ENCODE results near the gene SLC18B1.

SLC18B1 gene

DNA sequence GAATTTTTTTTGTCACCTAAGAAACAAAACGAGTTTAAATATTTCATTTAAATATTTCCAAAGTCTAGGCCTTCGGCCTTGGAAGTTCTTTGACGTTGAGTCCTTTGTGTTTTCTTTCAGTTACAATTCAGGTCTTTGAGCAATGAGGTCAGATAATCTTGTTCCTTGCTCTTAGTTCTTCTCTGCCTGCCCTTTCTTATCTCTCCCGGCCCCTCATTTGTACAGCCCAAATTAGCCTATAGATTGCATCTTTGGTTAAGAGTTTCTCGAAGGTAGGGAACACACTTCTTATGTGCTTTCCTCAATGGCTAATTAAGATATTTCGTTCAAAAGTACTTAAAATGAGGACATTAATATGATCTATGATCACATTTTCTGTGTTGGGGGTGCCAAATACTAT is 34.5 kb upstream of the SLC18B1 start:
- Histone ChIP-seq H3K9me2 (replicated peaks; ENCODE audit: insufficient read depth, low read length) (no peaks in the 10 kb centered on the region), H3K4me3 (ENCODE audit: insufficient read depth, low read length, poor library complexity, severe bottlenecking) (no peak overlapping the region), H3K27ac (ENCODE audit: low read depth, low read length) (no peak overlapping the region), H3K36me3 (ENCODE audit: low read length) (no peaks in the 10 kb centered on the region), H2AFZ (ENCODE audit: low read depth, low read length, severe bottlenecking) (no peak overlapping the region), H3K9me3 (ENCODE audit: insufficient read depth, low read length) (no peaks in the 10 kb centered on the region), H3F3A (ENCODE audit: insufficient read depth) (no peaks in the 10 kb centered on the region), H3K79me2 (ENCODE audit: insufficient read depth, low read length) (no peaks in the 10 kb centered on the region), H3K27me3 (ENCODE audit: low read length) (no peaks in the 10 kb centered on the region), H3K9ac (ENCODE audit: low read length) (no peak overlapping the region), H3K4me2 (ENCODE audit: low read depth, low read length, poor library complexity, severe bottlenecking) (no peak overlapping the region), H4K20me1 (ENCODE audit: low read depth, low read length) (no peaks in the 10 kb centered on the region)
- TF ChIP-seq, protein P1, sequence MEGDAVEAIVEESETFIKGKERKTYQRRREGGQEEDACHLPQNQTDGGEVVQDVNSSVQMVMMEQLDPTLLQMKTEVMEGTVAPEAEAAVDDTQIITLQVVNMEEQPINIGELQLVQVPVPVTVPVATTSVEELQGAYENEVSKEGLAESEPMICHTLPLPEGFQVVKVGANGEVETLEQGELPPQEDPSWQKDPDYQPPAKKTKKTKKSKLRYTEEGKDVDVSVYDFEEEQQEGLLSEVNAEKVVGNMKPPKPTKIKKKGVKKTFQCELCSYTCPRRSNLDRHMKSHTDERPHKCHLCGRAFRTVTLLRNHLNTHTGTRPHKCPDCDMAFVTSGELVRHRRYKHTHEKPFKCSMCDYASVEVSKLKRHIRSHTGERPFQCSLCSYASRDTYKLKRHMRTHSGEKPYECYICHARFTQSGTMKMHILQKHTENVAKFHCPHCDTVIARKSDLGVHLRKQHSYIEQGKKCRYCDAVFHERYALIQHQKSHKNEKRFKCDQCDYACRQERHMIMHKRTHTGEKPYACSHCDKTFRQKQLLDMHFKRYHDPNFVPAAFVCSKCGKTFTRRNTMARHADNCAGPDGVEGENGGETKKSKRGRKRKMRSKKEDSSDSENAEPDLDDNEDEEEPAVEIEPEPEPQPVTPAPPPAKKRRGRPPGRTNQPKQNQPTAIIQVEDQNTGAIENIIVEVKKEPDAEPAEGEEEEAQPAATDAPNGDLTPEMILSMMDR (IDR thresholded peaks at IDR 0.05; ENCODE audit: insufficient read depth, low read length, poor library complexity, severe bottlenecking), result no peak
- TF ChIP-seq EZH2phosphoT487 (conservative IDR thresholded peaks at IDR 0.05; ENCODE audit: low read length), result no peak

DNA sequence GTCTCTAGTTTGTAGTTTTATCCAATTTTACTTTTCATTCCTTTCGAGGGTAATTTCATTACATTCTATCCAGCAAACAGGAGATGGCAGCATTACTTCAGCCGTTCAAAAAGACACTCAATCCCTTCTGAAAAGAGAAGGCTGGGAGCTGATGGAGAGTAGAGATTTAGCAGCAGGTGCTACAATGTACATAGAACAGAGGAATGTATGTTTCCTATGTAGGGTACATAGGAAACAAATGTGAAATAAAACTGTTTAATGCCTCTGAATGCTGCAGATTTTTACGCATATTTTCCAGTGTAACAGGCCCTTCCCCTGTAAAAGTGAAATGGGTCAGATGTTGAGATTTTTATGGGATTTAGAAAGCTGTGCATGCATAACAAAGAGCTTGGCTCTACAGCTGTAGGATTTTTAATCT is 31.9 kb upstream of the SLC18B1 start:
- Histone ChIP-seq H3K4me3 (ENCODE audit: insufficient read depth, low read length, poor library complexity, severe bottlenecking) (no peak overlapping the region), H3K27ac (ENCODE audit: low read depth, low read length) (no peak overlapping the region), H3K9me2 (replicated peaks; ENCODE audit: insufficient read depth, low read length) (no peaks in the 10 kb centered on the region), H3K4me2 (ENCODE audit: low read depth, low read length, poor library complexity, severe bottlenecking) (no peak overlapping the region), H3F3A (ENCODE audit: insufficient read depth) (no peaks in the 10 kb centered on the region), H3K36me3 (ENCODE audit: low read length) (no peaks in the 10 kb centered on the region), H4K20me1 (ENCODE audit: low read depth, low read length) (no peaks in the 10 kb centered on the region), H2AFZ (ENCODE audit: low read depth, low read length, severe bottlenecking) (no peak overlapping the region), H3K9ac (ENCODE audit: low read length) (no peak overlapping the region), H3K79me2 (ENCODE audit: insufficient read depth, low read length) (no peaks in the 10 kb centered on the region), H3K27me3 (ENCODE audit: low read length) (no peaks in the 10 kb centered on the region), H3K9me3 (ENCODE audit: insufficient read depth, low read length) (no peaks in the 10 kb centered on the region)
- TF ChIP-seq EZH2phosphoT487 (conservative IDR thresholded peaks at IDR 0.05; ENCODE audit: low read length), result no peak
- TF ChIP-seq, protein P1 (IDR thresholded peaks at IDR 0.05; ENCODE audit: insufficient read depth, low read length, poor library complexity, severe bottlenecking), result peak; percentile 24

DNA sequence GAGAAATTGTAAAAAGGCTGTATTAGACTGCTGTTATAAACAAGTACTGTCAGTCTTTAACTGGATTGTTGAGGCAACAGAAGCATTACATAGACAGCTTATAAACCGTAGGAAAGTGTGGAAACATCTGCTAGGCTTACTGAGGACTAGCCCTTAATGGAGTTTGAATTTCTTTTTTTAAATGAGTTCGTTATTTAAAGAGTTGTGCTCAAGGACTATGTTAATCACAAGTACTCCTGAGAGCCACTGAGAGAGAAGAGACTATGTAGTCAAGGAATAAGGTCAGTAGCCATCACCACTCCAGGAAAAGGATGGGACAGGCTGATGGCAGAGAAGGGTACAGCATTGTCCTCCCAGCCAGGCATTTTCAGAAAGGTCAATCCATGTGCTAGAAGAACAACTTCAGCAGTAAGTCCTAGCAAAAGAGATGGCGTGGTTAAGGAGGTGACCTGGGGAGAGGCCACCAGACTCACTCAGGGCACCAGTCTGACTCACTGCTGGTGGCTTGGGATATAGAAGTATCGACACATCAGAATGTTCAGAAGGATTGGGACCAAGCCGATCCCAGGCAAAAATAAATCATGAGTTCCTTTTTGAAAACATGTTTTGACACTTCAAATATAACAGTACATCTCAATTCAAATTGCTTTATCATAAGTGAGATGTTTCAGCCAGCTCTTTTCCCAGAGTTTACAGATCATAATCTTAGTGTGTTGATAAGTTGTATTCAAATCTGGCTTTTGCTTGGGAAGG is 22.4 kb upstream of the SLC18B1 start:
- H3K9ac ChIP-seq (ENCODE audit: low read length), result no peak overlapping the region
- peak overlapping the region; percentile 14; the same call in 1 of the 2 replicates for H3K27ac ChIP-seq (ENCODE audit: low read depth, low read length)
- TF ChIP-seq, protein P1 (IDR thresholded peaks at IDR 0.05; ENCODE audit: insufficient read depth, low read length, poor library complexity, severe bottlenecking), result no peak
- TF ChIP-seq EZH2phosphoT487 (conservative IDR thresholded peaks at IDR 0.05; ENCODE audit: low read length), result no peak
- no peak overlapping the region for H3K4me3 ChIP-seq (ENCODE audit: insufficient read depth, low read length, poor library complexity, severe bottlenecking)
- no peaks in the 10 kb centered on the region for H3K9me3 ChIP-seq (ENCODE audit: insufficient read depth, low read length)
- H4K20me1 ChIP-seq (ENCODE audit: low read depth, low read length), result peaks cover 28% of the 10 kb centered on the region
- H3K4me2 ChIP-seq (ENCODE audit: low read depth, low read length, poor library complexity, severe bottlenecking), result no peak overlapping the region
- no peaks in the 10 kb centered on the region for H3K9me2 ChIP-seq (replicated peaks; ENCODE audit: insufficient read depth, low read length)
- H3K27me3 ChIP-seq (ENCODE audit: low read length), result no peaks in the 10 kb centered on the region
- peaks cover 9% of the 10 kb centered on the region; the same call in 1 of the 2 replicates for H3K79me2 ChIP-seq (ENCODE audit: insufficient read depth, low read length)
- H3K36me3 ChIP-seq (ENCODE audit: low read length), result peaks cover 27% of the 10 kb centered on the region
- no peak overlapping the region for H2AFZ ChIP-seq (ENCODE audit: low read depth, low read length, severe bottlenecking)
- peaks cover 72% of the 10 kb centered on the region for H3F3A ChIP-seq (ENCODE audit: insufficient read depth)

All from SU-DHL-6 (cell line).